Measurements from ENCODE around the gene ZNF436. TPM values are rescaled to one million over a fixed set of nuclear protein-coding genes. Genes with fewer than 3 reads are reported as not detected.

Gene ZNF436
- total RNA-seq (ENCODE audit: unreplicated experiment), result 26.0 TPM
- long read RNA-seq, full-length matches to known transcripts, result 4 of 4 reads
- long read RNA-seq, partial matches to known transcripts, result 0 of 4 reads
- long read RNA-seq, other reads (novel, unspliced or antisense), result 0 of 4 reads

GRCh38 chr1:23369335-23370013 is at the start of gene ZNF436:
Gene ZNF436, minus strand, starts transcription at chr1:23369836. Its CDS starts 1,831 bp downstream, at chr1:23368005.
- peaks cover 13% of the 10 kb centered on the region for H3K9me3 Mint-ChIP-seq (ENCODE audit: unreplicated experiment)
- H3K27ac Mint-ChIP-seq (ENCODE audit: unreplicated experiment), result peak within 1 kb of the TSS; percentile 97
- no peak for TF ChIP-seq CTCF (IDR thresholded peaks at IDR 0.05; ENCODE audit: unreplicated experiment)
- H3K4me3 Mint-ChIP-seq (ENCODE audit: unreplicated experiment), result peak within 1 kb of the TSS; percentile 96
- peaks cover 46% of the 10 kb centered on the region for H3K4me1 Mint-ChIP-seq (ENCODE audit: unreplicated experiment)
- peaks cover 20% of the 10 kb centered on the region for H3K27me3 Mint-ChIP-seq (ENCODE audit: unreplicated experiment)
- DNase-seq (ENCODE audit: low spot score), result peak; percentile 30
- peaks cover 36% of the 10 kb centered on the region for H3K36me3 Mint-ChIP-seq (ENCODE audit: low read depth, unreplicated experiment)

GRCh38 chr1:23419180-23419579 is 49.5 kb upstream of the ZNF436 start:
- no peak overlapping the region for H3K27ac Mint-ChIP-seq (ENCODE audit: unreplicated experiment)
- no peak for TF ChIP-seq CTCF (IDR thresholded peaks at IDR 0.05; ENCODE audit: unreplicated experiment)
- H3K4me3 Mint-ChIP-seq (ENCODE audit: unreplicated experiment), result no peak overlapping the region
- H3K9me3 Mint-ChIP-seq (ENCODE audit: unreplicated experiment), result no peaks in the 10 kb centered on the region
- H3K36me3 Mint-ChIP-seq (ENCODE audit: low read depth, unreplicated experiment), result no peaks in the 10 kb centered on the region
- DNase-seq (ENCODE audit: low spot score), result no peak
- H3K4me1 Mint-ChIP-seq (ENCODE audit: unreplicated experiment), result peaks cover 20% of the 10 kb centered on the region
- H3K27me3 Mint-ChIP-seq (ENCODE audit: unreplicated experiment), result peaks cover 11% of the 10 kb centered on the region

GRCh38 chr1:23417570-23417969 is 47.9 kb upstream of the ZNF436 start:
- Mint-ChIP-seq H3K27ac (ENCODE audit: unreplicated experiment) (no peak overlapping the region), H3K36me3 (ENCODE audit: low read depth, unreplicated experiment) (no peaks in the 10 kb centered on the region), H3K4me3 (ENCODE audit: unreplicated experiment) (no peak overlapping the region), H3K27me3 (ENCODE audit: unreplicated experiment) (peaks cover 5% of the 10 kb centered on the region), H3K9me3 (ENCODE audit: unreplicated experiment) (no peaks in the 10 kb centered on the region), H3K4me1 (ENCODE audit: unreplicated experiment) (peaks cover 13% of the 10 kb centered on the region)
- no peak for TF ChIP-seq CTCF (IDR thresholded peaks at IDR 0.05; ENCODE audit: unreplicated experiment)
- no peak for DNase-seq (ENCODE audit: low spot score)

- Mint-ChIP-seq H3K4me3 (ENCODE audit: unreplicated experiment) (no peak overlapping the region), H3K27ac (ENCODE audit: unreplicated experiment) (no peak overlapping the region), H3K27me3 (ENCODE audit: unreplicated experiment) (peaks cover 5% of the 10 kb centered on the region), H3K4me1 (ENCODE audit: unreplicated experiment) (peaks cover 9% of the 10 kb centered on the region), H3K9me3 (ENCODE audit: unreplicated experiment) (no peaks in the 10 kb centered on the region), H3K36me3 (ENCODE audit: low read depth, unreplicated experiment) (no peaks in the 10 kb centered on the region)
- no peak for TF ChIP-seq CTCF (IDR thresholded peaks at IDR 0.05; ENCODE audit: unreplicated experiment)
- no peak for DNase-seq (ENCODE audit: low spot score)
Observed at GRCh38 chr1:23416964-23417363, 47.3 kb upstream of the ZNF436 start.

- Mint-ChIP-seq H3K4me3 (ENCODE audit: unreplicated experiment) (no peak overlapping the region), H3K9me3 (ENCODE audit: unreplicated experiment) (no peaks in the 10 kb centered on the region), H3K36me3 (ENCODE audit: low read depth, unreplicated experiment) (no peaks in the 10 kb centered on the region), H3K4me1 (ENCODE audit: unreplicated experiment) (peaks cover 4% of the 10 kb centered on the region), H3K27me3 (ENCODE audit: unreplicated experiment) (no peaks in the 10 kb centered on the region), H3K27ac (ENCODE audit: unreplicated experiment) (no peak overlapping the region)
- DNase-seq (ENCODE audit: low spot score), result no peak
- TF ChIP-seq CTCF (IDR thresholded peaks at IDR 0.05; ENCODE audit: unreplicated experiment), result no peak
Observed at GRCh38 chr1:23408797-23409290, 39.2 kb upstream of the ZNF436 start.

All from endothelial cell (in vitro differentiated cells).